ENCODE results near the gene CEP85L.

GRCh38 chr6:118586746-118587485 is 64.5 kb downstream of the CEP85L start:
- TF ChIP-seq POLR2A (IDR thresholded peaks at IDR 0.05; ENCODE audit: low read depth, low read length) (no peak), POLR2AphosphoS5 (IDR thresholded peaks at IDR 0.05; ENCODE audit: low read depth, low read length) (no peak), TAF1 (IDR thresholded peaks at IDR 0.05; ENCODE audit: low read depth, low read length) (no peak)
